ENCODE data around the gene ERG. TPM values are rescaled to one million over a fixed set of nuclear protein-coding genes. Genes with fewer than 3 reads are reported as not detected.

ERG gene
- total RNA-seq, 1 donor from 2014 or later: 28.5 TPM

DNA sequence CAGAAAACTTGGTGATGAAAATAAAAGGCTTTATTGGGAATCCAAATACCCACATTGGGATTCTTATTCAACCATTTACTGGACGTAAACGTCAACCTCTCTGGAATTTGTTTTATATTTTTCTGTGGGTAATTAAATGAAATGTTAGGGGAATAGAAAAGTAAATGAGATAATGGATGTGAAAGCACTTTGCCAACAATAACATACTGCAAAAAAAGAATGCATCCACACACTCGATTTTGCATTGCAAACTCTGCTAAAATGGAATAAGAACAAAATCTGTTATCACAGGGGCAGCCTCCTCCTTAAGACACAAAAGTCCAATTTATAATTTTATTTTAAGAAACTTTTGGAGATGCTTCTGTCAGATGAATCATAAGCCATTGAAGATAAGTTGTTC is 88.4 kb downstream of the ERG start:
- Histone ChIP-seq H3K27ac (peak overlapping the region; percentile 59 to 84), H3K4me3 (no peak overlapping the region), H3K9me3 (no peaks in the 10 kb centered on the region), H3K27me3 (no peaks in the 10 kb centered on the region), H3K36me3 (no peaks in the 10 kb centered on the region), H3K4me1 (peaks cover 4 to 16% of the 10 kb centered on the region in 2 donors)
- DNase-seq (ENCODE audit: low spot score in 2 of 2): no peak
- intact Hi-C loops (cut with DNase I): no loop called here
- TF ChIP-seq, protein P1, sequence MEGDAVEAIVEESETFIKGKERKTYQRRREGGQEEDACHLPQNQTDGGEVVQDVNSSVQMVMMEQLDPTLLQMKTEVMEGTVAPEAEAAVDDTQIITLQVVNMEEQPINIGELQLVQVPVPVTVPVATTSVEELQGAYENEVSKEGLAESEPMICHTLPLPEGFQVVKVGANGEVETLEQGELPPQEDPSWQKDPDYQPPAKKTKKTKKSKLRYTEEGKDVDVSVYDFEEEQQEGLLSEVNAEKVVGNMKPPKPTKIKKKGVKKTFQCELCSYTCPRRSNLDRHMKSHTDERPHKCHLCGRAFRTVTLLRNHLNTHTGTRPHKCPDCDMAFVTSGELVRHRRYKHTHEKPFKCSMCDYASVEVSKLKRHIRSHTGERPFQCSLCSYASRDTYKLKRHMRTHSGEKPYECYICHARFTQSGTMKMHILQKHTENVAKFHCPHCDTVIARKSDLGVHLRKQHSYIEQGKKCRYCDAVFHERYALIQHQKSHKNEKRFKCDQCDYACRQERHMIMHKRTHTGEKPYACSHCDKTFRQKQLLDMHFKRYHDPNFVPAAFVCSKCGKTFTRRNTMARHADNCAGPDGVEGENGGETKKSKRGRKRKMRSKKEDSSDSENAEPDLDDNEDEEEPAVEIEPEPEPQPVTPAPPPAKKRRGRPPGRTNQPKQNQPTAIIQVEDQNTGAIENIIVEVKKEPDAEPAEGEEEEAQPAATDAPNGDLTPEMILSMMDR (IDR thresholded peaks at IDR 0.05): no peak

DNA sequence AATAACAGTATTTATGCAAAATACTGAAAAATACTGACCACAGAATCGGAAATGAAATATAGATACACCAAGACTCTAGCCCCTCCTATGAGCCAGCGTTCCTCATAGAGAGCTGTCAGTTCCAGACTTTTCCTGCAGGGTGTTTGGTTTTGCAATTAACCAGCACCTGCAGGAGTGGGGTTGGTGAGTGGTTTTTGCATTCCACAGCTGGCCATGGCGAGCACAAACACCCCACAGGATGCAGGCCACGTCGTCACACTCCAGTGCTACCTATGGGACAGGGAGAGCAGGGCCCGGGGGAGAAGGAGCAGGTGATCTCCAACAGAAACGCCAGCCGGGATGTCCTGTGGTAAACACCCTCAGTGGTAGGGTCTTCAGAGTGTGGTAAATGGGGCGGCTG is 94.1 kb downstream of the ERG start:
- intact Hi-C loops (cut with DNase I): no loop called here
- Histone ChIP-seq H3K27ac (no peak overlapping the region), H3K9me3 (no peaks in the 10 kb centered on the region), H3K27me3 (no peaks in the 10 kb centered on the region), H3K4me3 (no peak overlapping the region), H3K36me3 (peaks cover 31 to 43% of the 10 kb centered on the region in 2 donors), H3K4me1 (peaks cover 0 to 4% of the 10 kb centered on the region in 2 donors)
- no peak for DNase-seq (ENCODE audit: low spot score in 2 of 2)
- TF ChIP-seq, protein P1 (IDR thresholded peaks at IDR 0.05): no peak

DNA sequence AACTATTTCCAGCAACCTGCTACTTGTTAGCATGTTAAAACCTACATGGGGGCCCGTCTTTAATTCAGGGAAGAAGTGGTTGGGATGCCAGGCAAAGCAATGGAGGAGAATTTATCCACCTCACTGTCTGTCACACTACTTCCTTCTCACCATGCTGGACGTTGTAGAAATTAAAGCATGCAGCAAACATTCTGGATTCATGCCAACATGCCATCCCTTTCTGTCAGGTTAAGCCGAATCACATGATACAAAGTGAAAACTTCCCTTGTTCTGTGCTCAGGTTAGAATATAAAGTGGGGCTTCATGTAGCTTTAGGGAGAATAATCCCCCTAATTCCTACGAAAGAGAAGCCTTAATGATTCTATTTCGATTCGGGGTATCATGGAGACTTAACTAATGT is 95.5 kb downstream of the ERG start:
- no peak for DNase-seq (ENCODE audit: low spot score in 2 of 2)
- TF ChIP-seq, protein P1 (IDR thresholded peaks at IDR 0.05): no peak
- Histone ChIP-seq H3K27me3 (no peaks in the 10 kb centered on the region), H3K36me3 (peaks cover 37 to 54% of the 10 kb centered on the region in 2 donors), H3K9me3 (no peaks in the 10 kb centered on the region), H3K27ac (no peak overlapping the region), H3K4me3 (no peak overlapping the region), H3K4me1 (peaks cover 0 to 2% of the 10 kb centered on the region in 2 donors)
- intact Hi-C loops (cut with DNase I): no loop called here

DNA sequence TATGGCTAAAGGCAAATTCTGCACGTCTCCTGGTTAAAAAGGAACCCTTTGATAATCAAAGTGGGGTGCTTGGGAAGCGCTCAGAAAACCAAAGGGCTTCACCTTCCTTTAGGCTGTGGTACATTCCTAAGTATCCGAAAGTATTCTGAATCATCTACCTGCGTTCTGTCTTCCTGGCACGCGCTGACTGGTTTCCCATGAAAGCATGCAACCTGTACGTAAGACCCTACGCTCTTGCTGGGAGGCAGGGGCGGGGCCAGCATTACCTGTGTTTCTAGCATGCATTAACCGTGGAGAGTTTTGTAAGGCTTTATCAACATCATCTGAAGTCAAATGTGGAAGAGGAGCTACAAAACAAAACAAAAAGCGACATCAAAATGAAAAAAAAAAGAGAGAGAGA is 96.0 kb downstream of the ERG start:
- no peak for DNase-seq (ENCODE audit: low spot score in 2 of 2)
- TF ChIP-seq, protein P1 (IDR thresholded peaks at IDR 0.05): no peak
- Histone ChIP-seq H3K4me3 (no peak overlapping the region), H3K27ac (no peak overlapping the region), H3K27me3 (no peaks in the 10 kb centered on the region), H3K36me3 (peaks cover 40 to 56% of the 10 kb centered on the region in 2 donors), H3K9me3 (no peaks in the 10 kb centered on the region), H3K4me1 (peaks cover 0 to 2% of the 10 kb centered on the region in 2 donors)
- intact Hi-C loops (cut with DNase I): no loop called here

DNA sequence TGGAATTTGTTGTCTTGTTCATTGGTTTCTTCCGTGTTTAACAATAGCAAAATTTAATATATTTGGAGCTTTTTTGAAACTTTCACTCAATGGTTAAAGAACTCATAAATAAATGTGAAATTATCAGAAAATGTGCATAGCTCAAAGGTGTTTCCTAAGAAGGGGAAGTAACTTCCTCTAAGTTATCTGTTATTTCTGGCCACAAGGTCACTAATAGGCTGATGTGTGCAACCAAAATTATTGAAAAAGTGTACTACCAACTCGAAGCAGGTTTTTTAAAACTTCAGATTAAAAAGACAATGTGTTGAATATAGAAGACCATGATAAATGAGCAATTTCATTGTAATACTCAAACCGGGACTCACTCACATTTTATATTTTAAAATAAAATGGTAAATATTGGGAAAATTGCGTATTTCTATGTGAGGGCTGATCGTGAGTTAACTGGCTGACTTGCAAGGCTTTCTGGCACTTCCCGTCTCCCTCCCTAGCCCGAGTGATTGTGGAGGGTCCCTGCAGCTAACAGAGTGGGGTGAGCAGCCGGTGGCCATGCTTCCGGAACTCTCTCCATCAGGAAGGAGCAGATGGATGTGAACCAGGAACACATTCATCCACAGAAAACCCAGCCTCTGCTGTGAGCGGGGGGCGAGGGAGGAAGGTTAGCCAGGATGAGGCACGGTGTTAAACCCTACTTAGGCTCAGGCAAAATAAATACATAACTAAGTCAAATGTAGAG is 96.9 kb downstream of the ERG start:
- H3K27me3 ChIP-seq: no peaks in the 10 kb centered on the region
- TF ChIP-seq, protein P1 (IDR thresholded peaks at IDR 0.05): no peak
- peaks cover 40 to 56% of the 10 kb centered on the region in 2 donors for H3K36me3 ChIP-seq
- DNase-seq (ENCODE audit: low spot score in 2 of 2): no peak
- intact Hi-C loops (cut with DNase I): no loop called here
- H3K9me3 ChIP-seq: no peaks in the 10 kb centered on the region
- no peak overlapping the region for H3K4me3 ChIP-seq
- H3K4me1 ChIP-seq: no peaks in the 10 kb centered on the region
- H3K27ac ChIP-seq: no peak overlapping the region

Measured in ascending aorta (tissue), 2 donors.